HG02852 (cell line): ENCODE results near the gene CHERP.
"Not testable (repeated sequence)": the region's sequence is repeated elsewhere in the genome, so short reads cannot be mapped to it uniquely, and the experiment has no call there.

Source experiments
- ATAC-seq: cut with Tn5 transposase; IDR thresholded peaks from one replicate; pipeline ENCODE4 v1.9.1; 2021; ENCODE audit warnings: mild to moderate bottlenecking, moderate library complexity; ENCODE audit not compliant: unreplicated experiment

The CHERP gene

GRCh38 chr19:16579381-16579780, 37.1 kb upstream of the CHERP start:
- no peak for ATAC-seq

GRCh38 chr19:16577531-16577985, 35.3 kb upstream of the CHERP start:
- no peak for ATAC-seq

GRCh38 chr19:16576690-16577530, 34.7 kb upstream of the CHERP start:
- ATAC-seq = no peak

- no peak for ATAC-seq
Observed at GRCh38 chr19:16575861-16576689, 33.8 kb upstream of the CHERP start.

GRCh38 chr19:16575282-16575681, 33.0 kb upstream of the CHERP start:
- no peak for ATAC-seq

GRCh38 chr19:16573925-16574324, 31.7 kb upstream of the CHERP start:
- ATAC-seq = no peak

- ATAC-seq = no peak
Observed at GRCh38 chr19:16573296-16573695, 31.1 kb upstream of the CHERP start.

GRCh38 chr19:16572332-16573211, 30.3 kb upstream of the CHERP start, which contains the start of gene SLC35E1:
Gene SLC35E1, minus strand, starts transcription at chr19:16572415. Its CDS starts 51 bp downstream, at chr19:16572364.
- ATAC-seq = peak; percentile 84

GRCh38 chr19:16571822-16572331, 29.6 kb upstream of the CHERP start:
- ATAC-seq = peak; percentile 17

- ATAC-seq = no peak
Observed at GRCh38 chr19:16571283-16571682, 29.0 kb upstream of the CHERP start.

GRCh38 chr19:16569609-16570320, 27.5 kb upstream of the CHERP start:
- no peak for ATAC-seq

GRCh38 chr19:16566702-16567101, 24.5 kb upstream of the CHERP start:
- ATAC-seq = no peak

- ATAC-seq = no peak
Observed at GRCh38 chr19:16566161-16566560, 23.9 kb upstream of the CHERP start.

GRCh38 chr19:16564842-16565241, 22.6 kb upstream of the CHERP start:
- no peak for ATAC-seq

GRCh38 chr19:16562608-16563025, 20.4 kb upstream of the CHERP start:
- ATAC-seq = no peak

- ATAC-seq = no peak
Observed at GRCh38 chr19:16561382-16561781, 19.1 kb upstream of the CHERP start.

GRCh38 chr19:16559780-16560276, 17.6 kb upstream of the CHERP start:
- ATAC-seq = no peak

GRCh38 chr19:16554776-16555175, 12.5 kb upstream of the CHERP start:
- no peak for ATAC-seq

- ATAC-seq = not testable (repeated sequence)
Observed at GRCh38 chr19:16551902-16552301, 9.7 kb upstream of the CHERP start.

- ATAC-seq = no peak
Observed at GRCh38 chr19:16548956-16549355, 6.7 kb upstream of the CHERP start.
